Common myeloid progenitor, CD34-positive (primary cell): Measurements from ENCODE around the gene DDX49.

Experiments used
- CTCF ChIA-PET: fragments of 350-600 bp; sonication (Branson Sonifier 250); formaldehyde crosslinking; loops from one replicate; lab custom pipeline; 2021; ENCODE audit warnings: antibody characterized with exemption; lab: Charles Lee
- POLR2A ChIA-PET: fragments of 350-600 bp; sonication (Branson Sonifier 250); formaldehyde crosslinking; loops from one replicate; lab custom pipeline; 2021; ENCODE audit warnings: antibody characterized with exemption; lab: Charles Lee
- DNase-seq, 3 donors: peaks; one replicate each; pipeline versions ENCODE4 v3.0.0 to v3.0.0-alpha.2; 2013
- H3K27ac ChIP-seq, 2 experiments: 1 replicate in 1 of 2; 2 replicates in 1 of 2; pipeline ENCODE4 v1.7.0; 2013; ENCODE audit warnings: inconsistent platforms in 2 of 2, low read length in 2 of 2, mild to moderate bottlenecking in 2 of 2, low read depth in 1 of 2, moderate library complexity in 1 of 2; ENCODE audit not compliant: severe bottlenecking in 2 of 2, insufficient read depth in 1 of 2, poor library complexity in 1 of 2
- H3K27me3 ChIP-seq, 5 experiments: replicated peaks in 2 of 5; 1 replicate in 3 of 5; 2 replicates in 2 of 5; pipeline versions ENCODE4 v1.6.1 to v1.7.0; 2013; ENCODE audit warnings: low read length in 4 of 5, mild to moderate bottlenecking in 2 of 5, moderate library complexity in 2 of 5, inconsistent platforms in 1 of 5; ENCODE audit not compliant: insufficient read depth in 5 of 5, control insufficient read depth in 4 of 5
- H3K36me3 ChIP-seq, 4 experiments: 1 replicate in 2 of 4; 2 replicates in 2 of 4; pipeline versions ENCODE4 v1.6.1 to v1.7.0; 2013; ENCODE audit warnings: low read length in 3 of 4, control low read depth in 1 of 4, mild to moderate bottlenecking in 1 of 4; ENCODE audit not compliant: control insufficient read depth in 4 of 4, insufficient read depth in 4 of 4
- H3K4me1 ChIP-seq, 4 experiments: 1 replicate in 3 of 4; 2 replicates in 1 of 4; pipeline versions ENCODE4 v1.6.1 to v1.7.1; 2013; ENCODE audit warnings: low read length in 3 of 4, mild to moderate bottlenecking in 3 of 4, control low read depth in 1 of 4, inconsistent platforms in 1 of 4, moderate library complexity in 1 of 4; ENCODE audit not compliant: control insufficient read depth in 4 of 4, insufficient read depth in 4 of 4; ENCODE audit errors: control extremely low read depth in 1 of 4
- H3K4me3 ChIP-seq, 7 experiments: 1 replicate in 4 of 7; 2 replicates in 3 of 7; pipeline versions ENCODE4 v1.5.1 to v1.7.0; 2013; ENCODE audit warnings: mild to moderate bottlenecking in 7 of 7, low read length in 6 of 7, moderate library complexity in 6 of 7, inconsistent platforms in 2 of 7, low read depth in 2 of 7, control low read depth in 1 of 7; ENCODE audit not compliant: insufficient read depth in 4 of 7, control insufficient read depth in 1 of 7; ENCODE audit errors: extremely low read depth in 1 of 7
- H3K9me3 ChIP-seq, 5 experiments: 1 replicate in 4 of 5; 2 replicates in 1 of 5; pipeline versions ENCODE4 v1.6.1 to v1.7.1; 2013; ENCODE audit warnings: low read length in 4 of 5, mild to moderate bottlenecking in 2 of 5, inconsistent platforms in 1 of 5, low read depth in 1 of 5, moderate library complexity in 1 of 5; ENCODE audit not compliant: control insufficient read depth in 4 of 5, insufficient read depth in 2 of 5; ENCODE audit errors: control extremely low read depth in 1 of 5
- WGBS: methylation state at CpG from one replicate; pipeline ENCODE4 v1.1.5; 2013; ENCODE audit not compliant: insufficient coverage; 5-methylcytosine and 5-hydroxymethylcytosine counted together

DDX49 gene

GRCh38 chr19:18876865-18877264, 42.6 kb upstream of the DDX49 start:
- Histone ChIP-seq H3K36me3 (no peaks in the 10 kb centered on the region), H3K27me3 (no peaks in the 10 kb centered on the region), H3K27ac (no peak overlapping the region), H3K9me3 (peaks cover 0 to 5% (median 0%) of the 10 kb centered on the region in 5 experiments), H3K4me3 (no peak overlapping the region), H3K4me1 (no peaks in the 10 kb centered on the region)
- CTCF ChIA-PET: interaction anchor here (0.7 to 2.8 kb wide), 5 partner anchors 10 to 30 kb away, joined by 3 to 11 read pairs (median 5); no protein-coding TSS in a partner anchor
- WGBS: 94% methylated on average over 7 of the region's 7 CpGs
- DNase-seq: no peak
- POLR2A ChIA-PET: interaction anchor here (0.7 kb wide), 1 partner anchor 234 kb away, joined by 3 read pairs; no protein-coding TSS in a partner anchor

DNA sequence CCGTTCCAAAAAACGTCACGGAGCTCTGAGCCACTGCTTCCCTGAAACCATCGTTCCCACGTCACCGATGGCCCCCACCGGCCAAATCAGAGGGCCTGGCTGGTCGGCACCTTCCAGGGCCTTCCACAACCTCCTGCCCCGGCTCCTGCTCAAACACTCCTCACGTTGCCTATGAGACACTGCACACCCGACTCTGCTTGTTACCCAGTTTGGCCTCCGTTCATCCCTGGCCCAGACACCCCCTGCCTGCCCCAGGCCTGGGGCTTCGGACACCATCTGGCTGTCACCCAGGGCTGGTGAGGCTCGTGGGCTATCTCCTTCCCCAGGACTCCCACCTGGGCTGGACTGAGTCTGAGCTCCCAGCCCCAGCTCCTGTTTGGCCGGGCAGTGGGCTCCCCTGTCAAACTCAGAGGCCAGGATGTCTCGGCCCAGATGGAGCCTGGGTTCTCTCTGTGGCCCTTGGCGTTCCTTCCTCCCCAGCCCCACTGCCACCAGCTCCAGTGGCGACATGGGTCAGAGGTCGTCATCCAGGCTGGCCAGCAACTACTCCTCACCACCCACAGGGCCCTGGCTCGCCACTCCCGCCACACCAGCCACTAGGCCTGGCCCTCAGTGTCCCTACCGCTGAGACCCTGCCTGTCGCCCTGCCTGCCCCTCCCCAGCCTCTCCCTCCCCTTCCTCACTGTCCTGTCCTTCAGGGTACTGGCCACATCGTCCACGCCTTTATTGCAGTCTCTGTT, 41.3 kb upstream of the DDX49 start:
- ChIA-PET POLR2A (no interaction called here), CTCF (interaction anchor here (1.1 to 1.3 kb wide), 3 partner anchors 12 to 30 kb away, joined by 3 to 5 read pairs (median 4); no protein-coding TSS in a partner anchor)
- no peak overlapping the region for H3K27ac ChIP-seq
- no peaks in the 10 kb centered on the region for H3K27me3 ChIP-seq
- H3K4me1 ChIP-seq: no peaks in the 10 kb centered on the region
- H3K4me3 ChIP-seq: no peak overlapping the region
- no peak for DNase-seq
- peaks cover 0 to 5% (median 0%) of the 10 kb centered on the region in 5 experiments for H3K9me3 ChIP-seq
- WGBS: 98% methylated on average over 22 of the region's 25 CpGs
- no peaks in the 10 kb centered on the region for H3K36me3 ChIP-seq

GRCh38 chr19:18878858-18879578, 40.5 kb upstream of the DDX49 start:
- DNase-seq: no peak
- Histone ChIP-seq H3K27me3 (no peaks in the 10 kb centered on the region), H3K9me3 (peaks cover 0 to 5% (median 0%) of the 10 kb centered on the region in 5 experiments), H3K4me1 (no peaks in the 10 kb centered on the region), H3K4me3 (no peak overlapping the region), H3K36me3 (no peaks in the 10 kb centered on the region), H3K27ac (no peak overlapping the region)
- CTCF ChIA-PET: interaction anchor here (1.3 kb wide), 1 partner anchor 12 kb away, joined by 4 read pairs; no protein-coding TSS in a partner anchor
- 97% methylated on average over 29 of the region's 34 CpGs for WGBS
- POLR2A ChIA-PET: no interaction called here

GRCh38 chr19:18879579-18880373, 39.7 kb upstream of the DDX49 start:
- Histone ChIP-seq H3K9me3 (peaks cover 0 to 5% (median 0%) of the 10 kb centered on the region in 5 experiments), H3K27ac (no peak overlapping the region), H3K36me3 (no peaks in the 10 kb centered on the region), H3K4me3 (no peak overlapping the region), H3K4me1 (no peaks in the 10 kb centered on the region), H3K27me3 (no peaks in the 10 kb centered on the region)
- ChIA-PET CTCF (no interaction called here), POLR2A (no interaction called here)
- peak; percentile 50 to 57 (median 51) for DNase-seq
- 91% methylated on average over 8 of the region's 13 CpGs for WGBS

- WGBS: 90% methylated on average over 7 of the region's 7 CpGs
- POLR2A ChIA-PET: no interaction called here
- peaks cover 0 to 5% (median 0%) of the 10 kb centered on the region in 5 experiments for H3K9me3 ChIP-seq
- CTCF ChIA-PET: interaction anchor here (1.2 kb wide), 1 partner anchor 13 kb away, joined by 4 read pairs; no protein-coding TSS in a partner anchor
- no peak for DNase-seq
- H3K36me3 ChIP-seq: no peaks in the 10 kb centered on the region
- H3K27me3 ChIP-seq: no peaks in the 10 kb centered on the region
- no peak overlapping the region for H3K27ac ChIP-seq
- H3K4me3 ChIP-seq: no peak overlapping the region
- no peaks in the 10 kb centered on the region for H3K4me1 ChIP-seq
Observed at GRCh38 chr19:18881491-18881890, 38.0 kb upstream of the DDX49 start.

DNA sequence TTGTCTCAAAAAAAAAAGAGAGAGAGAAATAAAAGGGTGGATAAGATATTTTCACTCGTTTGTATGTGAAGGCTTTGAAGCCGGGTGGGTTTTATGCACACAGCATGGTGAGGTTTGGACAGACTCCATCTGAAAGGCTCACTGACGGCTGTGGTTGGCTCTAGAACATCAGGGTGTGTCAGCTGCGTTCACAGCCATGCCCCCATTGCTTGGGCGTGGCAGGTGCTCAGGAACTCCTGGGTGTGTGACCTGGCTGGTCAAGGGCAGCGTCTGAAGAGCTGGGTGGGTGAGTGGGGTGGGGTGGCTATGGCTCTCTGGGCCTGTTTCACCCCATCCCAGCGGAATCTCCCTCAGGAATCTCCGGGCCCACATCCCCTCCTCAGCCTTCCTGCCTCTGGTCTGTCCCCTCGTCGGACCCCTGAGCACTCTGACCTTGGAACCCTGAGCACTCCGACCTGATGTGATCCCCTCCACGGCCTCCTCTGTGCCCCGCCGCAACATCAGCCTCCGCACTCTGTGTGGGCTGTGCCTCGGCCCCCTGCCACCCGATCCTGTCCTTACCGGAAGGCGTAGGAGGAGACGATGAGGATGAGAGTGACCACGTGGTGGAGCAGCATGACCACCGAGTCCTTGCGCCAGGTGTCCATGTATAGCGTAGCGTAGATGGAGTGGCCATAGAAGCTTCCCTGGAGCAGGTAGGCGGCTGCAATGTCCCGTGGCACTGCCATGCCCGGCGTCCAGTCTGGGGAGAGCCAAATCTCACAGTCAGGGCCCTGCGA, 35.8 kb upstream of the DDX49 start:
- Histone ChIP-seq H3K27me3 (no peaks in the 10 kb centered on the region), H3K9me3 (no peaks in the 10 kb centered on the region), H3K4me1 (no peaks in the 10 kb centered on the region), H3K27ac (no peak overlapping the region), H3K4me3 (no peak overlapping the region), H3K36me3 (no peaks in the 10 kb centered on the region)
- DNase-seq: no peak
- ChIA-PET POLR2A (no interaction called here), CTCF (interaction anchor here (1.1 kb wide), 1 partner anchor 18 kb away, joined by 3 read pairs; no protein-coding TSS in a partner anchor)
- 97% methylated on average over 20 of the region's 30 CpGs for WGBS
